CD8-positive, alpha-beta memory T cell (primary cell): Measurements from ENCODE around the gene METAP1D. TPM values are rescaled to one million over a fixed set of nuclear protein-coding genes. Genes with fewer than 3 reads are reported as not detected.
A peak's percentile ranks its signal among the peaks of the same experiment; 100 is the strongest.
"Not testable (repeated sequence)": the region's sequence is repeated elsewhere in the genome, so short reads cannot be mapped to it uniquely, and the experiment has no call there.

Experiments used
- CTCF ChIA-PET: fragments of 350-600 bp; sonication (Branson Sonifier 250); formaldehyde crosslinking; loops from one replicate; lab custom pipeline; 2021; ENCODE audit warnings: antibody characterized with exemption; lab: Charles Lee
- POLR2A ChIA-PET: fragments of 350-600 bp; sonication (Branson Sonifier 250); formaldehyde crosslinking; loops from one replicate; lab custom pipeline; 2021; ENCODE audit warnings: antibody characterized with exemption; lab: Charles Lee
- DNase-seq, 5 donors: peaks; one replicate each; pipeline versions ENCODE4 v3.0.0 to v3.0.0-alpha.2; 2020 to 2022; ENCODE audit warnings: mixed read lengths in 1 of 5
- H3K27ac ChIP-seq: one replicate; pipeline ENCODE4 v1.7.0; 2013; ENCODE audit warnings: low read depth, mild to moderate bottlenecking, low read length, moderate library complexity
- H3K27me3 ChIP-seq: 2 replicates; pipeline ENCODE4 v1.7.0; 2013; ENCODE audit warnings: low read length, mild to moderate bottlenecking; ENCODE audit not compliant: insufficient read depth, poor library complexity, severe bottlenecking
- H3K36me3 ChIP-seq: 2 replicates; pipeline ENCODE4 v1.7.0; 2013; ENCODE audit warnings: mild to moderate bottlenecking, low read length, moderate library complexity; ENCODE audit not compliant: insufficient read depth
- H3K4me1 ChIP-seq: 2 replicates; pipeline ENCODE4 v1.7.0; 2013; ENCODE audit warnings: mild to moderate bottlenecking, low read length, moderate library complexity; ENCODE audit not compliant: insufficient read depth
- H3K4me3 ChIP-seq: 2 replicates; pipeline ENCODE4 v1.7.0; 2013; ENCODE audit warnings: mild to moderate bottlenecking, low read length
- H3K9me3 ChIP-seq: 2 replicates; pipeline ENCODE4 v1.7.0; 2013; ENCODE audit warnings: mild to moderate bottlenecking, low read length
- H3K27ac Mint-ChIP-seq, 8 donors: one replicate each; pipeline ENCODE4 v1.8.0; 2020 to 2021; ENCODE audit warnings: mixed read lengths in 8 of 8, mild to moderate bottlenecking in 6 of 8, inconsistent platforms in 3 of 8, moderate library complexity in 3 of 8
- H3K27me3 Mint-ChIP-seq, 2 donors: one replicate each; pipeline ENCODE4 v1.8.0; 2020 to 2021; ENCODE audit warnings: mixed read lengths in 2 of 2, mild to moderate bottlenecking in 1 of 2, moderate library complexity in 1 of 2
- H3K36me3 Mint-ChIP-seq, 3 donors: one replicate each; pipeline ENCODE4 v1.8.0; 2020 to 2021; ENCODE audit warnings: mixed read lengths in 3 of 3, inconsistent platforms in 1 of 3, mild to moderate bottlenecking in 1 of 3
- H3K4me1 Mint-ChIP-seq, 3 donors: one replicate each; pipeline ENCODE4 v1.8.0; 2020 to 2021; ENCODE audit warnings: mixed read lengths in 3 of 3, inconsistent platforms in 1 of 3, mild to moderate bottlenecking in 1 of 3
- H3K4me3 Mint-ChIP-seq, 7 donors: one replicate each; pipeline ENCODE4 v1.8.0; 2020 to 2021; ENCODE audit warnings: mixed read lengths in 7 of 7, mild to moderate bottlenecking in 6 of 7, moderate library complexity in 4 of 7, inconsistent platforms in 2 of 7
- H3K9me3 Mint-ChIP-seq, 5 donors: one replicate each; pipeline ENCODE4 v1.8.0; 2020 to 2022; ENCODE audit warnings: mixed read lengths in 5 of 5, mild to moderate bottlenecking in 3 of 5, moderate library complexity in 2 of 5, inconsistent platforms in 1 of 5
- polyA plus RNA-seq: library from polyadenylated mRNA; unstranded; fragments of 300-500 nt; fragmentation: Illumina TruSeq; gene quantifications from one replicate; pipeline ENCODE4 v1.2.3, GENCODE V29; 2021
- total RNA-seq, 2 experiments: library from RNA; stranded (reverse); gene quantifications; one replicate each; pipeline ENCODE4 v1.2.3, GENCODE V29; 2021

The METAP1D gene
- total and polyA plus RNA-seq, 3 experiments from 2014 or later = 2.7 to 10.2 (median 9.0) TPM

- Mint-ChIP-seq H3K27ac (peak overlapping the region in 2 of 8 donors; percentile 26 to 48), H3K27me3 (no peaks in the 10 kb centered on the region), H3K36me3 (peaks cover 12 to 69% (median 15%) of the 10 kb centered on the region in 3 donors), H3K4me1 (peaks cover 0 to 4% (median 2%) of the 10 kb centered on the region in 3 donors), H3K4me3 (no peak overlapping the region), H3K9me3 (no peaks in the 10 kb centered on the region)
- H3K9me3 ChIP-seq = no peaks in the 10 kb centered on the region
- H3K27me3 ChIP-seq = no peaks in the 10 kb centered on the region
- H3K36me3 ChIP-seq = peaks cover under 1% of the 10 kb centered on the region
- DNase-seq = no peak
- ChIA-PET POLR2A (no interaction called here), CTCF (no interaction called here)
- no peaks in the 10 kb centered on the region for H3K4me1 ChIP-seq
- no peak overlapping the region for H3K27ac ChIP-seq
- no peak overlapping the region for H3K4me3 ChIP-seq
Observed at GRCh38 chr2:171972329-171972982, 27.3 kb upstream of the METAP1D start.

GRCh38 chr2:171979103-171979502 is 20.6 kb upstream of the METAP1D start:
- peaks cover 0 to 4% (median 0%) of the 10 kb centered on the region in 3 donors for H3K4me1 Mint-ChIP-seq
- Histone ChIP-seq H3K27me3 (no peaks in the 10 kb centered on the region), H3K36me3 (no peaks in the 10 kb centered on the region), H3K4me1 (no peaks in the 10 kb centered on the region), H3K4me3 (no peak overlapping the region), H3K27ac (no peak overlapping the region), H3K9me3 (no peaks in the 10 kb centered on the region)
- no peak overlapping the region for H3K4me3 Mint-ChIP-seq
- peaks cover 35 to 73% (median 42%) of the 10 kb centered on the region in 3 donors for H3K36me3 Mint-ChIP-seq
- ChIA-PET POLR2A (no interaction called here), CTCF (no interaction called here)
- no peaks in the 10 kb centered on the region for H3K9me3 Mint-ChIP-seq
- no peak for DNase-seq
- H3K27ac Mint-ChIP-seq = no peak overlapping the region
- H3K27me3 Mint-ChIP-seq = no peaks in the 10 kb centered on the region

GRCh38 chr2:171983924-171984323 is 15.8 kb upstream of the METAP1D start:
- H3K9me3 Mint-ChIP-seq, H3K9me3 ChIP-seq, H3K4me3 ChIP-seq, CTCF ChIA-PET, H3K36me3 ChIP-seq, H3K27me3 Mint-ChIP-seq, H3K4me1 ChIP-seq, DNase-seq, H3K4me1 Mint-ChIP-seq, H3K4me3 Mint-ChIP-seq, H3K27me3 ChIP-seq, H3K27ac ChIP-seq, H3K27ac Mint-ChIP-seq, POLR2A ChIA-PET: not testable (repeated sequence)
- peaks cover 16 to 40% (median 17%) of the 10 kb centered on the region in 3 donors for H3K36me3 Mint-ChIP-seq

- CTCF ChIA-PET = no interaction called here
- H3K27ac Mint-ChIP-seq = no peak overlapping the region
- H3K27me3 Mint-ChIP-seq = peaks cover 0 to 1% of the 10 kb centered on the region in 2 donors
Observed at GRCh38 chr2:171985076-171985475, 14.7 kb upstream of the METAP1D start.

GRCh38 chr2:171986778-171987177 is 13.0 kb upstream of the METAP1D start:
- H3K27ac Mint-ChIP-seq = peak overlapping the region in 1 of 8 donors; percentile 29
- ChIA-PET POLR2A (no interaction called here), CTCF (no interaction called here)
- no peaks in the 10 kb centered on the region for H3K4me1 ChIP-seq
- peaks cover 10 to 22% (median 15%) of the 10 kb centered on the region in 3 donors for H3K36me3 Mint-ChIP-seq
- no peak overlapping the region for H3K4me3 Mint-ChIP-seq
- peaks cover 0 to 1% of the 10 kb centered on the region in 2 donors for H3K27me3 Mint-ChIP-seq
- no peak for DNase-seq
- H3K9me3 ChIP-seq = no peaks in the 10 kb centered on the region
- no peaks in the 10 kb centered on the region for H3K9me3 Mint-ChIP-seq
- no peak overlapping the region for H3K4me3 ChIP-seq
- H3K27me3 ChIP-seq = no peaks in the 10 kb centered on the region
- no peak overlapping the region for H3K27ac ChIP-seq
- H3K36me3 ChIP-seq = no peaks in the 10 kb centered on the region
- H3K4me1 Mint-ChIP-seq = no peaks in the 10 kb centered on the region

More at GRCh38 chr2:171985076-171985475, 14.7 kb upstream of the METAP1D start:
- POLR2A ChIA-PET = no interaction called here
- H3K4me3 Mint-ChIP-seq = no peak overlapping the region
- H3K4me1 ChIP-seq = no peaks in the 10 kb centered on the region
- H3K4me3 ChIP-seq = no peak overlapping the region
- H3K4me1 Mint-ChIP-seq = no peaks in the 10 kb centered on the region
- no peaks in the 10 kb centered on the region for H3K9me3 Mint-ChIP-seq
- H3K27me3 ChIP-seq = no peaks in the 10 kb centered on the region
- H3K36me3 ChIP-seq = no peaks in the 10 kb centered on the region
- H3K9me3 ChIP-seq = no peaks in the 10 kb centered on the region
- no peak overlapping the region for H3K27ac ChIP-seq
- H3K36me3 Mint-ChIP-seq = peaks cover 10 to 30% (median 13%) of the 10 kb centered on the region in 3 donors
- no peak for DNase-seq

- H3K4me3 ChIP-seq = no peak overlapping the region
- no peaks in the 10 kb centered on the region for H3K4me1 Mint-ChIP-seq
- no peaks in the 10 kb centered on the region for H3K9me3 Mint-ChIP-seq
- no peaks in the 10 kb centered on the region for H3K27me3 ChIP-seq
- H3K4me3 Mint-ChIP-seq = no peak overlapping the region
- no peak for DNase-seq
- peaks cover 0 to 2% (median 0%) of the 10 kb centered on the region in 3 donors for H3K36me3 Mint-ChIP-seq
- H3K27ac ChIP-seq = no peak overlapping the region
- ChIA-PET CTCF (no interaction called here), POLR2A (no interaction called here)
- H3K36me3 ChIP-seq = no peaks in the 10 kb centered on the region
- peaks cover 3 to 15% of the 10 kb centered on the region in 2 donors for H3K27me3 Mint-ChIP-seq
- H3K9me3 ChIP-seq = no peaks in the 10 kb centered on the region
- no peak overlapping the region for H3K27ac Mint-ChIP-seq
- no peaks in the 10 kb centered on the region for H3K4me1 ChIP-seq
Observed at GRCh38 chr2:171991027-171991426, 8.7 kb upstream of the METAP1D start.

- peaks cover 3 to 23% of the 10 kb centered on the region in 2 donors for H3K27me3 Mint-ChIP-seq
- Histone ChIP-seq H3K9me3 (no peaks in the 10 kb centered on the region), H3K27me3 (no peaks in the 10 kb centered on the region), H3K36me3 (no peaks in the 10 kb centered on the region), H3K4me1 (peaks cover 12% of the 10 kb centered on the region), H3K4me3 (no peak overlapping the region), H3K27ac (no peak overlapping the region)
- H3K4me1 Mint-ChIP-seq = peaks cover 15 to 19% (median 18%) of the 10 kb centered on the region in 3 donors
- H3K4me3 Mint-ChIP-seq = no peak overlapping the region
- ChIA-PET POLR2A (no interaction called here), CTCF (no interaction called here)
- H3K9me3 Mint-ChIP-seq = no peaks in the 10 kb centered on the region
- DNase-seq = no peak
- H3K27ac Mint-ChIP-seq = no peak overlapping the region
- H3K36me3 Mint-ChIP-seq = peaks cover 0 to 4% (median 1%) of the 10 kb centered on the region in 3 donors
Observed at GRCh38 chr2:171995586-171995985, 4.2 kb upstream of the METAP1D start.

GRCh38 chr2:171996021-171996420 is 3.7 kb upstream of the METAP1D start:
- Mint-ChIP-seq H3K4me3 (no peak overlapping the region), H3K27me3 (peaks cover 3 to 23% of the 10 kb centered on the region in 2 donors), H3K4me1 (peaks cover 15 to 24% (median 18%) of the 10 kb centered on the region in 3 donors), H3K27ac (no peak overlapping the region), H3K9me3 (no peaks in the 10 kb centered on the region), H3K36me3 (peaks cover 0 to 4% (median 0%) of the 10 kb centered on the region in 3 donors)
- Histone ChIP-seq H3K27ac (no peak overlapping the region), H3K27me3 (no peaks in the 10 kb centered on the region), H3K9me3 (no peaks in the 10 kb centered on the region), H3K4me3 (no peak overlapping the region), H3K4me1 (peaks cover 14% of the 10 kb centered on the region), H3K36me3 (no peaks in the 10 kb centered on the region)
- ChIA-PET CTCF (interaction anchor here (0.7 kb wide), 1 partner anchor 25 kb away, joined by 4 read pairs; no protein-coding TSS in a partner anchor), POLR2A (no interaction called here)
- DNase-seq = no peak
